Spleen (tissue), 11 donors: Measurements from ENCODE around the gene LMBR1. TPM values are rescaled to one million over a fixed set of nuclear protein-coding genes. Genes with fewer than 3 reads are reported as not detected.

Source experiments
- DNase-seq: peaks from one replicate; pipeline ENCODE4 v3.0.0-alpha.2; 2020
- H3K27ac ChIP-seq, 8 donors: fragments of 200-600 bp; sonication (generic) in 7 of 8; 1 replicate in 4 of 8; 2 replicates in 4 of 8; pipeline versions ENCODE4 v1.5.0 to v1.8.0; 2016 to 2021; ENCODE audit warnings: inconsistent platforms in 4 of 8, mild to moderate bottlenecking in 4 of 8, moderate library complexity in 1 of 8
- H3K27me3 ChIP-seq, 7 donors: fragments of 200-600 bp; sonication (generic) in 6 of 7; replicated peaks in 1 of 7; 1 replicate in 4 of 7; 2 replicates in 3 of 7; pipeline versions ENCODE4 v1.5.0 to v1.8.0; 2016 to 2021; ENCODE audit warnings: inconsistent platforms in 3 of 7, mild to moderate bottlenecking in 1 of 7
- H3K36me3 ChIP-seq, 6 donors: fragments of 200-600 bp; sonication (generic) in 5 of 6; 1 replicate in 4 of 6; 2 replicates in 2 of 6; pipeline versions ENCODE4 v1.5.0 to v1.8.0; 2016 to 2021; ENCODE audit warnings: inconsistent platforms in 2 of 6
- H3K4me1 ChIP-seq, 6 donors: fragments of 200-600 bp; sonication (generic) in 5 of 6; 1 replicate in 3 of 6; 2 replicates in 3 of 6; pipeline versions ENCODE4 v1.5.0 to v1.8.0; 2016 to 2021; ENCODE audit warnings: inconsistent platforms in 3 of 6
- H3K4me3 ChIP-seq, 8 donors: fragments of 200-600 bp; sonication (generic) in 7 of 8; 1 replicate in 4 of 8; 2 replicates in 4 of 8; pipeline versions ENCODE4 v1.5.0 to v1.8.0; 2016 to 2021; ENCODE audit warnings: inconsistent platforms in 4 of 8, mild to moderate bottlenecking in 4 of 8, moderate library complexity in 2 of 8
- H3K9me3 ChIP-seq, 8 donors: fragments of 200-600 bp; sonication (generic) in 7 of 8; 1 replicate in 4 of 8; 2 replicates in 4 of 8; pipeline versions ENCODE4 v1.5.0 to v1.8.0; 2016 to 2021; ENCODE audit warnings: inconsistent platforms in 4 of 8
- CTCF ChIP-seq, 11 experiments: fragments of 200-600 bp in 7 of 11; fragments of 450-650 bp in 4 of 11; sonication (generic) in 4 of 11; IDR thresholded peaks in 8 of 11; conservative IDR thresholded peaks in 3 of 11; 1 replicate in 7 of 11; 2 replicates in 4 of 11; pipeline versions ENCODE4 v1.4.0 to v1.8.0; 2016 to 2021; ENCODE audit warnings: antibody characterized with exemption in 11 of 11, inconsistent platforms in 4 of 11, mild to moderate bottlenecking in 1 of 11
- POLR2A ChIP-seq, 3 donors: fragments of 450-650 bp; IDR thresholded peaks; one replicate each; pipeline ENCODE4 v1.5.1; 2017; ENCODE audit warnings: antibody characterized with exemption in 3 of 3, mild to moderate bottlenecking in 1 of 3
- POLR2AphosphoS5 ChIP-seq, 3 donors: sonication (generic); formaldehyde crosslinking; IDR thresholded peaks; one replicate each; pipeline ENCODE4 v1.5.1; 2017; ENCODE audit warnings: antibody characterized with exemption in 3 of 3
- WGBS, 5 donors: extraction: QIAGEN DNeasy Blood & Tissue Kit in 3 of 5; methylation state at CpG; one replicate each; pipeline versions ENCODE4 v1.1.5 to v1.1.7; 2013 to 2018; 5-methylcytosine and 5-hydroxymethylcytosine counted together
- intact Hi-C: fragments of 100-400 bp; cut with DNase I; formaldehyde crosslinking; loops from one replicate; pipeline ENCODE4 v1.15.0; 2023; ENCODE audit warnings: low total_unique reads
- polyA plus RNA-seq, 3 donors: library from polyadenylated mRNA; stranded (reverse); fragments of 200-250 nt; gene quantifications; one replicate each; pipeline ENCODE4 v1.2.1, GENCODE V29; 2013
- total RNA-seq, 7 donors: library from RNA; depleted of rRNA in 3 of 7; stranded (reverse); fragments of >200 nt in 3 of 7; fragmentation: NEBNext Ultra II Directional in 4 of 7; extraction: Animal tissue kit (Norgen Biotek cat#: 25700) in 4 of 7; gene quantifications; one replicate each; pipeline versions ENCODE4 v1.1.0 to v1.2.1, GENCODE V29; 2016 to 2021
- donor health status: healthy with polysubstance abuse.
- donor health status: DM: no; HTN: no; CAD: no; lungs with moderate emphysema.
- donor health status: DM: no; HTN: no; CAD: no.
- donor health status: Bipolar disorder and iron deficiency.
- donor health status: healthy.
- donor health status: DM: no; HTN: no; CAD: no.
- donor health status: DM: yes; HTN: yes; CAD: no.

The LMBR1 gene
- total and polyA plus RNA-seq, 10 donors = 4.8 to 88.3 (median 63.7) TPM

DNA sequence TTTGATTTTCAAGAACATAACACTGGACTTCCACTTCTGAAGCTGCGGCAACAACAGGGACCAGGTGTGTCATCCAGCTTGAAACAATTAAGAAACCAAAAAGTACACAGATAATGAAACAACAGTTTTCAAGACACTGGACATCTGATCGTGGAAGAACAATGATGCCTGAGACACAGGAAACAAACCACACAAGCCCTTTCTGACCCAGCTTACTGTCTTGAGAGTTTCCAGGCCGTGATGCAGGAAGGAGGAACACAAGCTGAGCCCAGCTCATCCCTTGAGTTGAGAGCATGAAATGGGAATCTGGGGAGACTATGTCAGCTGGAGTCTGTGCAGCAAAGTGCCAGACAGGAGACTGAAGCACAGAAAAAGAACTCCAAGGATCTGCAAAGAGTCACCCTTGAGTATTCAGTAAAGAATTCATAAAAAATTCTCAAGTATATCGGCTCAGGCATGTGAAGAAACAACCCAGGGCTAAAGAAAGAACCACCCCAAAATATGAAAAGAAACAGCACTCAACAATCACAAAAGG is 160.8 kb downstream of the LMBR1 start:
- no peak for DNase-seq
- Histone ChIP-seq H3K27me3 (no peaks in the 10 kb centered on the region), H3K9me3 (peaks cover 5 to 38% (median 32%) of the 10 kb centered on the region in 8 donors), H3K27ac (no peak overlapping the region), H3K4me3 (no peak overlapping the region), H3K36me3 (peaks cover 0 to 81% (median 35%) of the 10 kb centered on the region in 6 donors), H3K4me1 (no peaks in the 10 kb centered on the region)
- intact Hi-C loops = no loop called here
- 84 to 95% (median 90%) methylated on average over 4 of the region's 4 CpGs for WGBS, 5 donors
- TF ChIP-seq CTCF (IDR thresholded peaks at IDR 0.05 in 8 of 11, conservative IDR thresholded peaks at IDR 0.05 in 3 of 11) (no peak), POLR2A (IDR thresholded peaks at IDR 0.05) (no peak), POLR2AphosphoS5 (IDR thresholded peaks at IDR 0.05) (no peak)

GRCh38 chr7:156731651-156732050 is 161.3 kb downstream of the LMBR1 start:
- TF ChIP-seq CTCF (IDR thresholded peaks at IDR 0.05 in 8 of 11, conservative IDR thresholded peaks at IDR 0.05 in 3 of 11) (no peak), POLR2AphosphoS5 (IDR thresholded peaks at IDR 0.05) (no peak), POLR2A (IDR thresholded peaks at IDR 0.05) (no peak)
- peaks cover 5 to 38% (median 32%) of the 10 kb centered on the region in 8 donors for H3K9me3 ChIP-seq
- H3K27me3 ChIP-seq = no peaks in the 10 kb centered on the region
- no peaks in the 10 kb centered on the region for H3K4me1 ChIP-seq
- DNase-seq = no peak
- H3K36me3 ChIP-seq = peaks cover 0 to 79% (median 33%) of the 10 kb centered on the region in 6 donors
- intact Hi-C loops = no loop called here
- no peak overlapping the region for H3K27ac ChIP-seq
- no peak overlapping the region for H3K4me3 ChIP-seq

DNA sequence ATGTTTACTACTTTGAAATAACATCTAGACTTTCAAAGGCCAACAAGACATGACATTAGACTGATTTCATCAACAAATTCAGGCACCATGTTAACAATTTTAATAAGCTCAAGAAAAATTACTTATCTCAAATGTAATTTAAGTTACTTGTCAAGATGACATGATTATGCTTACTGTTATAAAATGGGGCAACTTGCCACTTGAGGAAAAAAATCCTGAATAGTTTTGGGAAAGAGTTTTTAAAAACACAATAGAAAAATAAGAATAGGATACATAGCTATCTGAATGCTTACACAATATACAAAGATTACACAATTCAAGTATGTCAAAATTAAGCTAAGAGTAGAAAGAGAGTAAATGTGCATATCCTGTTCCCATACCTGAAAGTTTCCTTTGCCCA is 167.0 kb downstream of the LMBR1 start:
- Histone ChIP-seq H3K9me3 (no peaks in the 10 kb centered on the region), H3K4me1 (no peaks in the 10 kb centered on the region), H3K27me3 (no peaks in the 10 kb centered on the region), H3K36me3 (peaks cover 0 to 49% (median 0%) of the 10 kb centered on the region in 6 donors), H3K27ac (no peak overlapping the region), H3K4me3 (no peak overlapping the region)
- DNase-seq = no peak
- TF ChIP-seq POLR2AphosphoS5 (IDR thresholded peaks at IDR 0.05) (no peak), POLR2A (IDR thresholded peaks at IDR 0.05) (no peak), CTCF (IDR thresholded peaks at IDR 0.05 in 8 of 11, conservative IDR thresholded peaks at IDR 0.05 in 3 of 11) (no peak)
- intact Hi-C loops = no loop called here

GRCh38 chr7:156725073-156725472 is 167.9 kb downstream of the LMBR1 start:
- Histone ChIP-seq H3K36me3 (peaks cover 0 to 42% (median 0%) of the 10 kb centered on the region in 6 donors), H3K4me3 (no peak overlapping the region), H3K27me3 (no peaks in the 10 kb centered on the region), H3K4me1 (no peaks in the 10 kb centered on the region), H3K9me3 (no peaks in the 10 kb centered on the region), H3K27ac (no peak overlapping the region)
- TF ChIP-seq POLR2A (IDR thresholded peaks at IDR 0.05) (no peak), CTCF (IDR thresholded peaks at IDR 0.05 in 8 of 11, conservative IDR thresholded peaks at IDR 0.05 in 3 of 11) (no peak), POLR2AphosphoS5 (IDR thresholded peaks at IDR 0.05) (no peak)
- WGBS, 5 donors = 92 to 98% (median 94%) methylated on average over 5 of the region's 5 CpGs
- DNase-seq = no peak
- intact Hi-C loops = no loop called here
